RWPE2 (cell line): ENCODE data around the gene RNF212.

ENCODE experiments used
- ATAC-seq: fragments of 200-7000 bp; cut with Tn5 transposase; 3 replicates; pipeline ENCODE4 v1.9.1; 2021; ENCODE audit warnings: low read depth
- DNase-seq: peaks from one replicate; pipeline ENCODE4 v3.0.0-alpha.2; 2020; ENCODE audit warnings: low spot score
- H3K27ac ChIP-seq: fragments of 450-650 bp; 2 replicates; pipeline ENCODE4 v1.5.1; 2017; ENCODE audit warnings: mild to moderate bottlenecking; ENCODE audit not compliant: poor library complexity, severe bottlenecking
- H3K27me3 ChIP-seq: fragments of 250-450 bp; sonication (Bioruptor Pico); 2 replicates; pipeline ENCODE4 v1.5.1; 2021; ENCODE audit warnings: mild to moderate bottlenecking, moderate library complexity; ENCODE audit not compliant: insufficient read depth, poor library complexity, severe bottlenecking
- H3K36me3 ChIP-seq: fragments of 250-450 bp; sonication (Bioruptor Pico); 2 replicates; pipeline ENCODE4 v1.5.1; 2020; ENCODE audit warnings: low read depth, mild to moderate bottlenecking, moderate library complexity
- H3K4me1 ChIP-seq: fragments of 250-450 bp; sonication (Bioruptor Pico); 2 replicates; pipeline ENCODE4 v1.5.1; 2021; ENCODE audit warnings: mild to moderate bottlenecking, moderate library complexity; ENCODE audit not compliant: insufficient read depth, poor library complexity, severe bottlenecking
- H3K4me3 ChIP-seq: fragments of 250-450 bp; sonication (Bioruptor Pico); 2 replicates; pipeline ENCODE4 v1.5.1; 2021; ENCODE audit warnings: mild to moderate bottlenecking, moderate library complexity; ENCODE audit not compliant: severe bottlenecking
- H3K9me3 ChIP-seq: fragments of 250-450 bp; sonication (Bioruptor Pico); 2 replicates; pipeline ENCODE4 v1.5.1; 2021; ENCODE audit warnings: mild to moderate bottlenecking, moderate library complexity; ENCODE audit not compliant: severe bottlenecking
- TF ChIP-seq, protein P1 (sequence below): fragments of 450-650 bp; IDR thresholded peaks from one replicate; pipeline ENCODE4 v1.5.1; 2017; ENCODE audit warnings: mild to moderate bottlenecking, moderate library complexity; ENCODE audit not compliant: poor library complexity, severe bottlenecking

Gene RNF212

DNA sequence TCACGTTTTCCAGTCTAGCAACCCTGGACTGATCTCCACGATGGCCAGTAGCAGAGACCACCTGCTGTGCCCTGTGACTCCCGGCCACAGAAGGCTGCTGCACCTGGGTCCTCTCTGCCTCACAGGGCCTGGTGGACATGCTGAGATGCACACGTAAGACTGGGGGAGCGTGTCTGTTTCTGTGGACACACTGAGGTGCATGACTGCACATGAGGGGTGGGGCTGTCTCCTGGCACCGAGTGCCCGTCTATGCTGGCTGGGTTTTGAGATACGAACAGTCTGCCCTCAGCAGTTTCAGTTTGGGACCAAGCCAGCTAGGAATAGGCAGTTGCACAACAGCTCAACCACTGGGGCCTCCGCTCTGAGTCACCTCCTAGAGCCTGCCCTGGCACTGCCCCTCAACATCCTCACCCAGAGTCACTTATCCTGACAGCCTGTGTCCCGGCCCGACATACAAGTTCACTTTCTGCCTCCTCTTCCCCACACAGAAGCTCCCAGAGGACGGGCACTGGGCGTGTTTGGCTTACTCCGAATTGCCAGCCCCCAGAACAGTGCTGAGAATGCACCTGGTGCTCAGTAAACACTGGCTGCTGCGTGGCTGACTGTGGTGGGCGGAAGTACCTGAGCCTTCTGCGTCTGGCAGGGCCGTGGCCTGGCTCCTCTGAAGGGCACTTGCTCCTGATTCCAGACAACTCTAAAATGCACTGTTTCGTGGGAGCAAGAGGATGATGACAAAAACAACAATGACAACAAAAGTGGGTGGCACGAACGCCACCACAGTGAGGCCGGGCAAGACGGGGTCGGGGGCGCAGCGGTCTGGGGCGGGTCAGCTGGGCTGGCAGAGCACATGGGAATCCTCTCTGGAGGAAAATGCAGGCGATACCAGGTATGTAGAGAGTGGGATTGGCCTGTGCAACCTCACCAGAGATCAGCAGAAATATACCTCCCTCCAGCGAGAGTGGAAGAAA is 30.9 kb downstream of the RNF212 start:
- TF ChIP-seq, protein P1, sequence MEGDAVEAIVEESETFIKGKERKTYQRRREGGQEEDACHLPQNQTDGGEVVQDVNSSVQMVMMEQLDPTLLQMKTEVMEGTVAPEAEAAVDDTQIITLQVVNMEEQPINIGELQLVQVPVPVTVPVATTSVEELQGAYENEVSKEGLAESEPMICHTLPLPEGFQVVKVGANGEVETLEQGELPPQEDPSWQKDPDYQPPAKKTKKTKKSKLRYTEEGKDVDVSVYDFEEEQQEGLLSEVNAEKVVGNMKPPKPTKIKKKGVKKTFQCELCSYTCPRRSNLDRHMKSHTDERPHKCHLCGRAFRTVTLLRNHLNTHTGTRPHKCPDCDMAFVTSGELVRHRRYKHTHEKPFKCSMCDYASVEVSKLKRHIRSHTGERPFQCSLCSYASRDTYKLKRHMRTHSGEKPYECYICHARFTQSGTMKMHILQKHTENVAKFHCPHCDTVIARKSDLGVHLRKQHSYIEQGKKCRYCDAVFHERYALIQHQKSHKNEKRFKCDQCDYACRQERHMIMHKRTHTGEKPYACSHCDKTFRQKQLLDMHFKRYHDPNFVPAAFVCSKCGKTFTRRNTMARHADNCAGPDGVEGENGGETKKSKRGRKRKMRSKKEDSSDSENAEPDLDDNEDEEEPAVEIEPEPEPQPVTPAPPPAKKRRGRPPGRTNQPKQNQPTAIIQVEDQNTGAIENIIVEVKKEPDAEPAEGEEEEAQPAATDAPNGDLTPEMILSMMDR, result no peak
- peak; percentile 92 for DNase-seq
- Histone ChIP-seq H3K9me3 (no peaks in the 10 kb centered on the region), H3K4me1 (peaks cover 13% of the 10 kb centered on the region), H3K4me3 (no peak overlapping the region), H3K27ac (peak overlapping the region; percentile 77), H3K36me3 (no peaks in the 10 kb centered on the region), H3K27me3 (no peaks in the 10 kb centered on the region)
- ATAC-seq, result peak; percentile 94

DNA sequence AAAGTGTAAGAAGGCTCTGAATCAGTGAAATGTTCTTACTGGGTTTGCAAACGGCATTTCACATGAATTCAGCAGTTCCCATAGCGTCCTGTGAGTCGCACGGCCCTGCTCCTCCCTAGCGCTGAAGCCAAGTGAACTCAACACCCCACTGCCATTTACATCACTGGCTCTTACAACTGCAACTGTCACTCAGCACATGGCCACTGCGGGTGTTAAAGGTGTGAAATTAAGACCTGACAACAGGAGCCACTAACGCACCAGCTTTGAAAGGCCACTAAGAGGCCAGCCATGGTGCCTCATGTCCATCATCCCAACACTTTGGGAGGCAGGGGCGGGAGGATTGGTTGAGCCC is 31.7 kb downstream of the RNF212 start:
- H3K4me1 ChIP-seq, result peaks cover 13% of the 10 kb centered on the region
- H3K27ac ChIP-seq, result peak overlapping the region; percentile 77
- DNase-seq (no peak), ATAC-seq (peak; percentile 19)
- no peaks in the 10 kb centered on the region for H3K36me3 ChIP-seq
- no peak overlapping the region for H3K4me3 ChIP-seq
- H3K9me3 ChIP-seq, result no peaks in the 10 kb centered on the region
- no peaks in the 10 kb centered on the region for H3K27me3 ChIP-seq
- TF ChIP-seq, protein P1, result no peak

DNA sequence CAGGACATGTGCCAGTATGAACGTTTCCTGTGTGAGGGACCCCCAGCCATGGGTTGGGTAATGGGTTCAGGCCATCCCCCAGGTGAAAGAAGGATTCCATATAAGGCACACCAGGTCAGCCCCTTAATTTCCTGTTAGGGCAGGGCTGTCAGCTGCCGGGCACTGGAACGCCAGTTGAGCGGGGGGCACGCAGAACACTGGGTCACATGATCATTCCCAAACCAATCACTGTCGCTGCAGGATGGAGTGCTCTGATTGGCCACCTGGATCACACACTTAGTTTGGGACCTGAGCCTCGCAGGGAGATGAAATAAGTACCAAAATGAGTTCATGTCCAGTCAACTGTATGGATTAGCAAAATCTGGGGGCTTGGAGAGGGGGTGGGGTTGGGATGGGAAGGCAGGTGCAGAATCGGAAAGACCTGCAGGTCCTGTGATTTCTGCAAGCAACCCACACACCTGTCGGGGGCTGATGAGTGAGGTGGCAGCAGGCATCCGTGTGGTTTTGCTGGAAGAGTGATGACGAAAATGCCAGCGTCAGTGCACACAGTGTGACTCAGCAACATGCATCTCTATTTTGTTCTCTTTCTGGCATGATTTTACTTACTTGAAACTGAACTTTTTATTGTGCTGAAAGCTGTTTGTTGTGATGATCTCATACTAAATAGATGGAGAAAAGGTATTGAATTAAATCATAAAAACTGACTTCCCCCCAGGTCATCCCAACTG is 32.2 kb downstream of the RNF212 start:
- peaks cover 13% of the 10 kb centered on the region for H3K4me1 ChIP-seq
- no peaks in the 10 kb centered on the region for H3K27me3 ChIP-seq
- TF ChIP-seq, protein P1, result no peak
- no peak overlapping the region for H3K4me3 ChIP-seq
- H3K9me3 ChIP-seq, result no peaks in the 10 kb centered on the region
- DNase-seq, result no peak
- peak; percentile 61 for ATAC-seq
- peak overlapping the region; percentile 77 for H3K27ac ChIP-seq
- H3K36me3 ChIP-seq, result no peaks in the 10 kb centered on the region

DNA sequence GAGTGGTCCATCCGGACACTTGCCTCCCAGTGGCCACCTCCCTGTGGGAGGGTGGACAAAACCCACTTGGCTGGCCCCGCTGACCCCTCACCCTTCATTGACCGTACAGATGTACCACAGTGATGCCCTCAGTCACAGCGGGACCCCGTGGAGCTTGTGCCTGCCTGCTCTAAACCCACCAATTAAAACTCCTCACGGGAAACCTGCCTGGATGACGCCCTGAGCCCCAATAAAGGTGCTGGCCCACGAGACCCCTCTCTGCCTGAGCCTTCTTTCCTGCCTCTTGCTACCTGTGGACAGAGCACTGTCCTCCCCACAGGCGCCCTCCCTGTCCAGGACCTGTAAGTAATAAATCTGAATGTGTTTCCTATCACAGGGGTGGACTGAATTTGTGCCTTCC is 32.9 kb downstream of the RNF212 start:
- DNase-seq, result no peak
- H3K27ac ChIP-seq, result no peak overlapping the region
- H3K9me3 ChIP-seq, result no peaks in the 10 kb centered on the region

More for the DNA sequence above, 32.9 kb downstream of the RNF212 start:
- no peak overlapping the region for H3K4me3 ChIP-seq
- no peaks in the 10 kb centered on the region for H3K27me3 ChIP-seq
- ATAC-seq, result no peak
- H3K4me1 ChIP-seq, result peaks cover 13% of the 10 kb centered on the region
- H3K36me3 ChIP-seq, result no peaks in the 10 kb centered on the region
- TF ChIP-seq, protein P1, result no peak
